ENCODE measurements around the gene FURIN.

The FURIN gene

DNA sequence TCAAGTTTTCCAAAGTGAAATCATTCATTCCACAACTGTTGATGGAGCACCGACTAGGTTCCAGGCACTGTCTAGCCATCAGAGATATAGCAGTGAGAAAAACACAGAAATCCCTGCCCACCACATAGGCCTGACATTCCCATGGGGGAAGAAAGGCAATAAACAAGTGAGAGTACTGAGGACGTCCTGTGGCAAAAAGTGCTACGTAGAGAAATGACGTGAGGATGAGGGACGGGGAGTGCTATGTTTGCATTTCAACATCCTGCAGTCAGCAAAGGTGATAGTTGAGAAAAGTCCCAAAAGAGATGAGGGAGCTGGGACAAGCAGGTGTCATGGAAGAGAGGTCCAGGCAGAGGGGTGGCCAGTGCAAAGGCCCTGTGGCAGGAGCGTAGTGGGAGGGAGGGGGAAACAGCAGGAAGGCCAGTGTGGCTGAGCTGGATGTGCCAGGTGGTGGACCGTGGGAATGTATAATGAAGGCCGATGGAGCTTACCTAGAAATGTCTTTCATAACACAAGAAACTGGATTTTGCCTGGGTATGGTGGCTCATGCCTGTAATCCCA, 10.4 kb upstream of the FURIN start:
- Histone ChIP-seq H3K36me3 (ENCODE audit: control insufficient read depth, low read length) (no peaks in the 10 kb centered on the region), H3K4me1 (ENCODE audit: control insufficient read depth, low read length) (peaks cover 38% of the 10 kb centered on the region), H4K20me1 (ENCODE audit: control insufficient read depth, insufficient read depth, low read depth, low read length) (no peaks in the 10 kb centered on the region), H3K9me3 (ENCODE audit: control insufficient read depth, insufficient read depth, low read length) (no peaks in the 10 kb centered on the region), H3K27me3 (ENCODE audit: control insufficient read depth, low read length) (no peaks in the 10 kb centered on the region), H3F3A (ENCODE audit: control insufficient read depth, insufficient read depth) (no peaks in the 10 kb centered on the region; the same call in 1 of the 2 replicates), H3K9me2 (replicated peaks; ENCODE audit: control insufficient read depth, low read length) (no peaks in the 10 kb centered on the region), H3K4me3 (ENCODE audit: low read length) (no peak overlapping the region), H3K4me2 (ENCODE audit: low read length) (no peak overlapping the region), H3K79me2 (ENCODE audit: control insufficient read depth, low read length) (no peaks in the 10 kb centered on the region), H3K27ac (ENCODE audit: low read depth, low read length) (no peak overlapping the region)
- TF ChIP-seq, protein P1, sequence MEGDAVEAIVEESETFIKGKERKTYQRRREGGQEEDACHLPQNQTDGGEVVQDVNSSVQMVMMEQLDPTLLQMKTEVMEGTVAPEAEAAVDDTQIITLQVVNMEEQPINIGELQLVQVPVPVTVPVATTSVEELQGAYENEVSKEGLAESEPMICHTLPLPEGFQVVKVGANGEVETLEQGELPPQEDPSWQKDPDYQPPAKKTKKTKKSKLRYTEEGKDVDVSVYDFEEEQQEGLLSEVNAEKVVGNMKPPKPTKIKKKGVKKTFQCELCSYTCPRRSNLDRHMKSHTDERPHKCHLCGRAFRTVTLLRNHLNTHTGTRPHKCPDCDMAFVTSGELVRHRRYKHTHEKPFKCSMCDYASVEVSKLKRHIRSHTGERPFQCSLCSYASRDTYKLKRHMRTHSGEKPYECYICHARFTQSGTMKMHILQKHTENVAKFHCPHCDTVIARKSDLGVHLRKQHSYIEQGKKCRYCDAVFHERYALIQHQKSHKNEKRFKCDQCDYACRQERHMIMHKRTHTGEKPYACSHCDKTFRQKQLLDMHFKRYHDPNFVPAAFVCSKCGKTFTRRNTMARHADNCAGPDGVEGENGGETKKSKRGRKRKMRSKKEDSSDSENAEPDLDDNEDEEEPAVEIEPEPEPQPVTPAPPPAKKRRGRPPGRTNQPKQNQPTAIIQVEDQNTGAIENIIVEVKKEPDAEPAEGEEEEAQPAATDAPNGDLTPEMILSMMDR (IDR thresholded peaks at IDR 0.05; ENCODE audit: low read depth, low read length, poor library complexity, severe bottlenecking), result no peak

DNA sequence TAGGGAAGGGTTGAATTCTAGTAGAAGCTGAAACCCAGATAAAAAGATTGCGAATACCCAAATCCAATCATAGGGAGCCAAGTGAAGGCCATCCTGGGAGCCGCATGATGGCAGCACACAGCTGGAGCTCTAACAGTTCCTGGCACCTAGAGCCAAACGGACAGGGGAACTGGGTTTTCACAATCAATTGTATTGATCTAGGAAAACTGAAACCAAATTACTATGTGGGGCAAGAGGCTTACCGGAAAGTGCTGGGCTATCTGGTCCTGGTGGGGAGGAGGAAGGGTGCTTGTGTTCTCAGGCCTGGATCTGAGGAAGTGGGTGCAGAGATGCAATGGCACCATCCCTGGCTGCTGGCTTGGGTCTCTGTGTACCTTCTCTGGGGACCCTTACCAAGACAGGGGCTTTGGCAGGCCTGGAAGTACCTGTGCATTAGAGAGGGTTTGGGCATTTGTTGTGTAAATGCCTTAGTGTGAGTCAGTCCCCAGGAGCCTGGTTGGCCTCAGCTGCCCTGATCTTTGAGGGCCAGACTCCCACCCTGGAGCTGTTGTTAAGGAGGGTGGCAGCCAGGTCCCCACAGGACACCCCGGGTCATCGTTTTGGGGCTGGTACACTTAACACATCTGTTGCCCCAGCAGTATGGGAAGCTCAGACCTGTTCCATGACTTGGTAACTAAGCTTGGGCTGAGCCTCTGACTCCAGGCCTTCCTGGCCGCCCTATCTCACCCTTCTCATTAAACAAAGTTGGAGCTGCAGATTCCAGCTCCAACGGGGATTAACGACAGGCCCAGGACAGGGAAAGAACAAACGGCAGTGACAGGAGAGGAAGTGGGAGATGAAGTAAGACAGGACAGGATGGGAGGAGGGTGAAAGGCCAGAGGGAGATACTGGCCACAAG, 8.9 kb upstream of the FURIN start:
- Histone ChIP-seq H3K79me2 (ENCODE audit: control insufficient read depth, low read length) (no peaks in the 10 kb centered on the region), H3K4me2 (ENCODE audit: low read length) (no peak overlapping the region), H3K27me3 (ENCODE audit: control insufficient read depth, low read length) (no peaks in the 10 kb centered on the region), H4K20me1 (ENCODE audit: control insufficient read depth, insufficient read depth, low read depth, low read length) (no peaks in the 10 kb centered on the region), H3F3A (ENCODE audit: control insufficient read depth, insufficient read depth) (no peaks in the 10 kb centered on the region; the same call in 1 of the 2 replicates), H3K4me3 (ENCODE audit: low read length) (no peak overlapping the region), H3K36me3 (ENCODE audit: control insufficient read depth, low read length) (no peaks in the 10 kb centered on the region), H3K9me3 (ENCODE audit: control insufficient read depth, insufficient read depth, low read length) (no peaks in the 10 kb centered on the region), H3K4me1 (ENCODE audit: control insufficient read depth, low read length) (peaks cover 22% of the 10 kb centered on the region), H3K9me2 (replicated peaks; ENCODE audit: control insufficient read depth, low read length) (no peaks in the 10 kb centered on the region), H3K27ac (ENCODE audit: low read depth, low read length) (no peak overlapping the region)
- no peak for TF ChIP-seq EZH2phosphoT487 (IDR thresholded peaks at IDR 0.05; ENCODE audit: borderline replicate concordance, low read length)
- TF ChIP-seq, protein P1 (IDR thresholded peaks at IDR 0.05; ENCODE audit: low read depth, low read length, poor library complexity, severe bottlenecking), result no peak

DNA sequence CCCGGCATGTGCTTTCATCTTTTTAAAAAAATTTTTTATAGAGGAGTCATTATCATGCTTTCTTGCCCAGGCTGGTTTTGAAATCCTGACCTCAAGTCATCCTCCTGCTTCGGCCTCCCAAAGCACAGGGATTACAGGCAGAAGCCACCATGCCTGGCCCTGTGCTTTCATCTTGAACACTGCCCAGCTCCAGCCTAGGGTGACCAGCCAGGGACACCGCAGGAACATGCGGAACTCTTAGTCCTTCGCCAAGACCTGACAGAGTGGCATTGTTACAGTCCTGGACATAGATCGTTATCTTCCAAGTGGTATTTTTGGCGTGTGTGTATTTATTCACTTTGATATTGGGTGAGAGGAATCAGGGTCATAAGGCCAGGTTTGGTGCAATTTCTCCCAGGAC, 7.9 kb upstream of the FURIN start:
- H3K27ac ChIP-seq (ENCODE audit: low read depth, low read length), result no peak overlapping the region
- no peaks in the 10 kb centered on the region for H3K27me3 ChIP-seq (ENCODE audit: control insufficient read depth, low read length)
- TF ChIP-seq EZH2phosphoT487 (IDR thresholded peaks at IDR 0.05; ENCODE audit: borderline replicate concordance, low read length), result no peak
- TF ChIP-seq, protein P1 (IDR thresholded peaks at IDR 0.05; ENCODE audit: low read depth, low read length, poor library complexity, severe bottlenecking), result no peak
- H4K20me1 ChIP-seq (ENCODE audit: control insufficient read depth, insufficient read depth, low read depth, low read length), result no peaks in the 10 kb centered on the region
- no peaks in the 10 kb centered on the region; the same call in 1 of the 2 replicates for H3F3A ChIP-seq (ENCODE audit: control insufficient read depth, insufficient read depth)
- no peak overlapping the region for H3K4me2 ChIP-seq (ENCODE audit: low read length)
- H3K79me2 ChIP-seq (ENCODE audit: control insufficient read depth, low read length), result no peaks in the 10 kb centered on the region
- H3K9me2 ChIP-seq (replicated peaks; ENCODE audit: control insufficient read depth, low read length), result no peaks in the 10 kb centered on the region
- H3K4me3 ChIP-seq (ENCODE audit: low read length), result no peak overlapping the region
- H3K9me3 ChIP-seq (ENCODE audit: control insufficient read depth, insufficient read depth, low read length), result no peaks in the 10 kb centered on the region
- H3K4me1 ChIP-seq (ENCODE audit: control insufficient read depth, low read length), result peaks cover 20% of the 10 kb centered on the region
- H3K36me3 ChIP-seq (ENCODE audit: control insufficient read depth, low read length), result no peaks in the 10 kb centered on the region

Data from DOHH2 (cell line).